ENCODE measurements around the gene MCM7.
"Not testable (repeated sequence)": the region's sequence is repeated elsewhere in the genome, so short reads cannot be mapped to it uniquely, and the experiment has no call there.

Gene MCM7

GRCh38 chr7:100101016-100101862 lies at the start of gene MCM7, which contains the start of gene AP4M1:
Gene MCM7 (minus strand): TSS chr7:100101397. CDS start chr7:100101294, 103 bp downstream.
Gene AP4M1 (plus strand): TSS chr7:100101643. CDS start chr7:100101715, 72 bp downstream.
- DNase-seq (ENCODE audit: low spot score), result peak; percentile 96

GRCh38 chr7:100148559-100149328 lies 47.5 kb upstream of the MCM7 start, which contains the start of gene LAMTOR4:
Gene LAMTOR4 (plus strand): TSS chr7:100148918. CDS start chr7:100148973, 55 bp downstream.
- peak; percentile 97 for DNase-seq (ENCODE audit: low spot score)

GRCh38 chr7:100148225-100148558 lies 47.0 kb upstream of the MCM7 start:
- DNase-seq (ENCODE audit: low spot score), result no peak

GRCh38 chr7:100147278-100147677 lies 46.1 kb upstream of the MCM7 start:
- DNase-seq (ENCODE audit: low spot score), result no peak

GRCh38 chr7:100146350-100146749 lies 45.2 kb upstream of the MCM7 start:
- DNase-seq (ENCODE audit: low spot score), result not testable (repeated sequence)

- no peak for DNase-seq (ENCODE audit: low spot score)
Observed at GRCh38 chr7:100142461-100142860, 41.3 kb upstream of the MCM7 start.

GRCh38 chr7:100141555-100141949 lies 40.4 kb upstream of the MCM7 start:
- DNase-seq (ENCODE audit: low spot score), result no peak

- DNase-seq (ENCODE audit: low spot score), result no peak
Observed at GRCh38 chr7:100137851-100138760, 36.9 kb upstream of the MCM7 start.

- DNase-seq (ENCODE audit: low spot score), result peak; percentile 86
Observed at GRCh38 chr7:100132697-100133151, 31.5 kb upstream of the MCM7 start.

- DNase-seq (ENCODE audit: low spot score), result no peak
Observed at GRCh38 chr7:100132126-100132525, 30.9 kb upstream of the MCM7 start.

- DNase-seq (ENCODE audit: low spot score), result peak; percentile 87
Observed at GRCh38 chr7:100130608-100131453, 29.6 kb upstream of the MCM7 start.

GRCh38 chr7:100130220-100130607 lies 29.0 kb upstream of the MCM7 start:
- not testable (repeated sequence) for DNase-seq (ENCODE audit: low spot score)

GRCh38 chr7:100128637-100128963 lies 27.4 kb upstream of the MCM7 start:
- DNase-seq (ENCODE audit: low spot score), result no peak

GRCh38 chr7:100127866-100128636 lies 26.9 kb upstream of the MCM7 start:
- no peak for DNase-seq (ENCODE audit: low spot score)

GRCh38 chr7:100126931-100127865 lies 26.0 kb upstream of the MCM7 start, which contains the start of gene MBLAC1:
Gene MBLAC1 (plus strand): TSS chr7:100126967. CDS start chr7:100127396, 429 bp downstream.
- DNase-seq (ENCODE audit: low spot score), result peak; percentile 93

GRCh38 chr7:100126239-100126930 lies 25.2 kb upstream of the MCM7 start:
- no peak for DNase-seq (ENCODE audit: low spot score)

- no peak for DNase-seq (ENCODE audit: low spot score)
Observed at GRCh38 chr7:100124301-100125230, 23.4 kb upstream of the MCM7 start.

All from D341Med (cell line).